GM18867 (cell line): Measurements from ENCODE around the gene ENOX1.

ENCODE experiments used
- ATAC-seq: cut with Tn5 transposase; IDR thresholded peaks from one replicate; pipeline ENCODE4 v1.9.1; 2021; ENCODE audit warnings: mild to moderate bottlenecking, moderate library complexity; ENCODE audit not compliant: unreplicated experiment

Gene ENOX1

DNA sequence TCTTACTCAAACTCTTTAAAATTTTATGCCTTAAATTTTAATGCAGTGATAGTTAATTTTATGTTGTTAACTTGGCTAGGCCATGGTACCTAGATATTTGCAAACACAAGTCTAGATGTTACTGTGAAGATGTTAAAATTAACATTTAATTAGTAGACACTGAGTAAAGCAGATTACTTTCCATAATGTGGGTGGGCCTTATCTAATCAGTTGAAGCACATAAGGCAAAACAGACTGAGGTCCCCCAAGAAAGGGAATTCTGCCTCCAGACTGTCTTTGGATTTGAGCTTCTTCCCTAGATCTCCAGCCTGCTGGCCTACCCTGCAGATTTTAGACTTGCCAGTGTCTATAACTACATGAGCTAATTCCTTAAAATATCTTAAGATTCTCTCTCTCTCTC, 294.0 kb downstream of the ENOX1 start:
- no peak for ATAC-seq

DNA sequence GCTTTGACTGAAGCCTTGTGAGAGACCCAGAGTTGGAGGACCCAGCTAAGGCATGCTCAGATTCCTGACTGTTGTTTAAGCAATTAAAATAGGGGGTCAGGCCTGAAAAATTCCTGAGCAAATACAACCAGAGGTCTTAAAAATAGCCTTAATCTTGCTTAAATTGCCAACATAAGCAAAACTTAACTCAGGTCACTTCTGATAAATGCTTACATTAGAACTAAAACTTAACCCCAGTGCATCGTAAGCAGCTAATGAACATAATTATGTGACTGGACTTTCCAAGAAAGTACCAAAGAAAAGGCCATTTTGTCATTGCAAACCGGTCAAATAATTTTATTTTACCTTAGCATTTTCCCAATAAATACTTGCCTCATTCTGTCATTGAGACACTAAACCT, 294.5 kb downstream of the ENOX1 start:
- no peak for ATAC-seq

DNA sequence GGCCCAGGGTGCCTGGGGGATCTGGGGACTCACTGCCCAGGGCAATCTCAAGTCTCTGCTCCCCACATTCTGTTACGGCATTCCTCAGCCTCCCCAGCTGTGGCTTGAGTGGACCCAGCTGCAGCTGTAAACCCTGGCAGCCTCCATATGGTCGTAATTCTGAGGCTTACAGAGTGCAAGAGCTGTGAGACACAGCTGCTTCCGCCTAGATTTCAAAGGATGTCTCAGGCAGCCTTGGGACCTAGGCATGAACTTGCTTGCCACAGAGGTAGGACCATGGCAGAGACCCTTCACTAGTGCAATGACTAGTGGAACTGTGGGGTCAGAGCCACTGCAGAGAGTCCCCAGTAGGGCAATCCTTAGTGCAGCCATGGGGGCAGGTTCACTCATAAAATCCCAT, 297.5 kb downstream of the ENOX1 start:
- no peak for ATAC-seq

DNA sequence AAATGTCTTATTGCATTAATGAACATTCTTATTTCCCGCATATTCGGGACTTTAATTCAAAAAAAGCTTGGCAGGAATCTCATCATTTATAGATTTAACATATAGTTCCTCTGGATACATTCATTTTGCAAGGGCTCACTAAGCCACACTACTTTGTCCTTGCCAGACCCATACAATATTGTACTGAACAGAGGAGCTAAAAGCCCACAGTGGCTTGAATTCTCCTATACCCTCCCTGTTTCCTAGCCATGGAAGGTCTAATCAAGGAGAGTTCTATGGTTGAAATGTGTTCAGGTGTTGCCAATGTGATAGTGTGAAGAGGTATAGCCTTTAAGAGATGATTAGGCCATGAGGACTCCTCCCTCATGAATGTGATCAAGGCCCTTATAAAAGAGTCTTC, 298.9 kb downstream of the ENOX1 start:
- no peak for ATAC-seq

DNA sequence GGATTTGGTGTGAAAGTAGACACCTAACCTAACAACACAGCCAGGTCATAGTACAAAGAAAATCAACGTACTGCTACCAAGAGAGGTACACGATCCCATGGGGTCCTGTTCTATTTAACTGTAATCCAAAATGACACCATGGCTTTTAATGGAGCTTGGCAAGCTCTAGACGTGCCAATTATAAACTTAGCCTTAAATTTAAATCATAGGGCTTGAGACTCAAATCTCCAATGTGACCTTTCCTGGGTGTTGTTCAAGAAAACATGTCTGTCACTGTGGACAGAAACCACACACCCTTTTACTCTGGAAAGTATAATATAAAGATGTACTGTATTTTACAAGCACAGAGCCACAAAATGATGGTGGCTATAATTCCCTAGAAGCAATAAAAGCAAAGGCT, 299.3 kb downstream of the ENOX1 start:
- no peak for ATAC-seq

DNA sequence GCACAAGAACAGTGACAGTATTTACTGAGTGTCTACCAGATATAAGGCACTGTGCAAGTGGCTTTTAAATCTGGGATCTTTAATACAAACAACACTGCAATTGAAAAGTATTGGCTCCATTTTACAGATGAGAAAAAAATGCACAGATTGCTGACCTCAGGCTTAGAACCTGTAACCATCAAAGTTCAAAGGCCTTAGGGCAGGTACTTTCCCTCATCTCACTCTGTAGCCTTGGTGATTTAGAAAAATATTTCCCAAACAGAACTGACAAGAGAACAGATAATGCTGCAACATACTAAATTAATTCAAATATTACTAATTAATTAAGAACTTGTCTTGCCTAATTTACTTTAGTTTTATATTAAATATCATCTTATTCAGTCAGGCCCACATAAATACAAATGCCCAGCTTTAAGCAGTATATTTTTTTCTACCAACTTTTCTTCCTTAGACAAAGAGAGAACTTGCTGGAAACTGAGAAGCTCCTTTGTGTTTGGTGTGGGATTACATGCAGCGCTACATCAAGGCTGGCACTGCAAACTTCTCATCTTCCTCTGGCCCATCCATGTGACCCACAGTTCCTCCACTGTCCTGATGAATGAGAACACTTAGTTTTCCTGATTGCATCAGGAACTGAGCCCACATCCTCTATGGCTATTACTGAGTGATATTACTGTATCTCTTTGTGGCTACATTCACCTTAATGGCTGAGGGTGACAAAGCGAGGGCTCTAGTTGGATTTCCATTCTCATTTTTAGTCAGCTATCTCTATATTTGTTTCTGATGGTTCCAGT, 302.1 kb downstream of the ENOX1 start:
- no peak for ATAC-seq

DNA sequence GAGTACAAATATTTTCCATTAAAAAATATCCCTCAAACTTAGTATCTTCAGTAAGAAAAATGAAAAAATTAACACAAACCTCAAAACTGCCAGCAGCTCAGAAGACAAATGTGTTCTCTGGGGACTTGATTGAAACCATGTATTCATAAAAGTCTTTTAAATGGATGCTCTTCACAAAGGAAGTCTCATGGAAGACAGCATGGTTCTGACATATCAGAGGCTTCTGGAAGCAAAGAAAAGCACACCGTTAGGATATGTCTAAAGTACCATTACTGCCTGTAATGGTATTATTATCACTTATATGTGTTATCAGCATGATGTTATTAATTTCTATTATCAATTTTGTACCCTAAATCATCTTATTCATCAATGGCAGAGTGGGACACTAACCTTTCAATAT, 302.8 kb downstream of the ENOX1 start:
- no peak for ATAC-seq

DNA sequence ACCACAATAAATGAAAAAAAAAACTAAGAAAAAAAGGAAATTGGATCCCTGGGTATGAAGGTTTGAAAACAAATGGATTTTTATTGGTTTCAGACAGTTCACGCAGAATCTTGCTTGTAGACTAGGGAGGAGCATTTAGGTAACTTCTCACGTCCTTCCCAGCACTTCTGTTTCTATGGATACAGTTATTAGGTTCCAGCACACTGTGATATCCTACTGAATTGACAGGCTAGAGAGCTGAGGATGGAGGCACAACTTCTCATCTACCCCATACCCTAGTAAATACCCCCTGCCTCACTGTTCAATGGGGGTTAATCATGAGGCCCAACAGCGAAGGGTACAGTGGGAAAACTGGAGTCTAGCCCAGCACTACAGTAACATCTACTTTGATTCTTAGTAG, 304.1 kb downstream of the ENOX1 start:
- no peak for ATAC-seq

DNA sequence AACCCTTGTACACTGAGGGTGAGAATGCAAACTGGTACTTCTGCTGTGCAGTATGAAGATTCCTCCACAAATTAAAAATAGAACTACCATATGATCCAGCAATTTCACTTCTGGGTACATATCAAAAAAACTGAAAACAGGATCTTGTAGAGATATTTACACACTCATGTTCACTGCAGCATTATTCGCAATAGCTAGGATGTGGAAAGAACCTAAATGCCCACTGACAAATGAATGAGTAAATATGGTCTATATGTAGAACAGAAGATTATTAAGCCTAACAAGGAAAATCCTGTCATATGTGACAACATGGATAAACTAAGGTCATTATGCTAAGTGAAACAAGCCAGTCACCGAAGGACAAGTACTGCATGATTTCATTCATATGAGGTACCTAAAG, 304.7 kb downstream of the ENOX1 start:
- ATAC-seq: no peak

DNA sequence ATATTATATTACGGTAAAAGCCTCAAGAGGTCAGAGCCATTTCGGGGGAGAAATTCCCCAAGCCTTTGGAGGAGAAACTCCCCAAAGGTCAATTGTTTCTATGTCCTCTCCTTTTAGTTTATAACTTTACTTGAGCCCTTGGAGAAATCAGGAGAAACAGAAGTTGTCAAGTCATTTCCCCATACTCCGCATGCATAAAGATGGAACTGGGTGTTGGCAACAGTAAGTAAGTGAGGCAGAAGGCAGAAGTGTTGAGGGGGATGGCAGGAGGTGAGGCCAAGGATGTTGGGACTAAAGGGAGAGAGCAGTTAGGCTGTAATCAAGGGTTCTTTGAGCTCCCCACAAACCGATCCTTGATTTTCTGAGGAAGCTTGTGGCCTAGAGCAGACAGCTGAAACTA, 307.9 kb downstream of the ENOX1 start:
- no peak for ATAC-seq

DNA sequence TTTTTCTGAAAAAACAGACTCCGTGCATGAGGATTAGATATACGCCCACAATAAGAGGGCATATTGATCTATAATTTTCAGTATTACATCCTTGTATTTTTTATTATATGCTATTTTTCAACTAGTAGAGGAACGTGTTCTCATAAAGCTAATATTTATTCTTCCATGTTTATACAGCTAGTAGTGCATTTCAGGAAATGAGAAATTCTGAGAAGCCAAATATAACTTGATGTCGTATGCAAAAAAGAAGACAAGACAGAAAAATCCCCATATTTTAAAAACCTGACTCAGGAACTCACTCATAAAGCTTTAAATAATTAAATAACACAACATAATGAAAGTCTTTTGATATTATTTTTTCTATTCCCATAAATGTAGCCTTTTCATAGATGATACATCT, 308.6 kb downstream of the ENOX1 start:
- ATAC-seq: no peak

DNA sequence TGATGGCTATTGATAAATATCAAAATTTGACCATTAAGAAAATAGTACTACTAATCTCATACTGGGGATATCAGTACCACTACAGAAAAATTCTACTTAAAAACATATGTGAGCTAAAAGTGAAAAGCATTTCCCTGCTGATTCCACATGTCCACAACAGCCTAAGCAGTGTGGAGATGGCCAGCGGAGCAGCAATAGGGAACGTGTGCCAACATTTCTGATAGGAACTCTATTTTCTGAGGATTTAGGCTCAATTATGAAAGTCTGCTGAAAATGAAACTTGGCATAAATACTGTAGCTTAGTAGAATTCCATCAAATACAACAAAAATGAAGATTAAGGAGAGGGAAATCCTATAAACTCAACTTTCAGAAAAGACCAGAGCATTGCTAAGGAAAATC, 311.6 kb downstream of the ENOX1 start:
- no peak for ATAC-seq

DNA sequence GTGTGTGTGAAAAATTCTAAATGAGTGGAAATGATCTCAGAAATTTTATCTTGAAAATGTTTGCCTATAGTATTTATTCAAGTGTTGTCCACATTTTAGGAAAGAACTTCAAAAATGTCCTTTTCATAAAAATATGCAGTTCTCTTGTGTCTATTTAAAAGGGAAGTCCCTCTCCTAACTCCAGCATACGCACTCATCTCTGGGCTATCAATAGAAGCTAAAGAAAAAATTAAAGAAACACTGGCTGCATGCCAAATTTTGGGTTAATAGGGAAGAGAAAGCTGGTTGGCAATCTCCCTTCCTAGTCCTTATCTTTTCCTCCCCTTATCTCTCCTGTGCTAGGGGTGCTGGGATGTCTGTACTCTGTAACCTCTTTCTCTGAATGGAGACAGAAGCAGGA, 313.3 kb downstream of the ENOX1 start:
- no peak for ATAC-seq

DNA sequence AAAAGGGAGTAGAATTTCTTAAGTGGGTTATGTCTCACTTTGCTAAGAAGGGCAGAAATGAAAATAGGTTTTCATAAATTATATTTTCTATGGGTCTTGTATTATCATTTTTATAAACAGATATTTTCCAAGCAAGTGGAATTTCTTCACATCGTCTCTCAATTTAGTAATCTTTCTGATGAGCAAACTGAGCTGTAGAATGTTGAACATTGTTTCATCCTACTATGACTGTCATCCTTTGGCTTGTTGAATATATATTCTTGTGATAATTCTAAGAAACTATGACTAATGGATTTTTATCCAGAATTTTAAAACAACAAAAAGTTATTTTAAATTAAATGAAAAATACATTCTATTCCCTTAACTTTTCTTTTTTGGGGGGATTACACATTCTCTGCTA, 313.8 kb downstream of the ENOX1 start:
- no peak for ATAC-seq

DNA sequence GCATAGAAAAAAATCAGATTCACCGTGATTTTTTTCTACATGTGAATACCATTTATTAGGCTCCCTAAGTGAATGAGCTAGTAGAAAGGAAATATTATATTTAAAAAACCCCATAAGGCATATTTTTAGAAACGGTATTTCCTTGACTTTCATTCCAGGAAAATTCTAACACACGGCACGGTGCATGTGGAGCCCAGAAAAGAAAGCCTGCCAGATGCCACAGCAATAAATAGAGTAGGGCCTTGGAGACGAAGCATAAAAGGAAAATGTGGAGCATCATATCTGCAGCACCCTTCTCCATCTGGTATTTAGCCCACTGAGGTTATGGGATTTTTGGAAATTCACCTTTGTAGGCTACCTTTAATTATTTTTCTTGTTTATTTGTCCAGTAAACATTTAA, 314.4 kb downstream of the ENOX1 start:
- ATAC-seq: no peak

DNA sequence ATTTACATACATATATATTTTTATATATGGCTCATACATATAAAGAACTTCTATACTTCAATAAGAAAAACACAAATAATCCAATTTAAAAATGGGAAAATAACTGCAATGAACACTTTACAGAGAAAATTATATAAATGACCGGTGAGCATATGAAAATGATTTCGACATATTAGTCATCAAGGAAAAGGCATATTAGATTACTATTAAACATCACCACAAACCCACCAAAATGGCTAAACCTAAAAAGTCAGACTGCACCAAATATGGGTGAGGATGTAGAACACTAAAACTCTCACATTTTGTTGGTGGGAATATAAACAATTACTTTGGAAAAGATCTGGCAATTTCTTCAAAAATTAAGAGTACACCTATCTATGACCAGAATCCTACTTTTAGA, 316.2 kb downstream of the ENOX1 start:
- ATAC-seq: no peak

DNA sequence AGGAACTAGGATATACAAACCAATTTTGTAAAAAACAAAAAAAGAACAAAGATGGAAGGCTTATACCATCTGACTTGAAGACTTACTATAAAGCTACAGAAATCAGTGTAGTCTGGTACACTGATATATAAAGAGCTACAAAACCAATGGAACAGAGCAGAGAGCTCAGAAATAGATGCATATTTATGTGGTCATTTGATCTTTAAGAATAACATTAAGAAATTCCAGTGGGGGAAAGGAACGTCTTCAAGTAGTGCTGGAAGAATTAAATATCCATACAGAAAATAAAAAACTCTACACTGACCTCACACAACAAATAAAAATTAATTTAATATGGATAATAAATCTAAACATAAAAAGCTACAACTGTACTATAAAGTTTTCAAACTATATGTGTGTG, 317.0 kb downstream of the ENOX1 start:
- ATAC-seq: no peak

DNA sequence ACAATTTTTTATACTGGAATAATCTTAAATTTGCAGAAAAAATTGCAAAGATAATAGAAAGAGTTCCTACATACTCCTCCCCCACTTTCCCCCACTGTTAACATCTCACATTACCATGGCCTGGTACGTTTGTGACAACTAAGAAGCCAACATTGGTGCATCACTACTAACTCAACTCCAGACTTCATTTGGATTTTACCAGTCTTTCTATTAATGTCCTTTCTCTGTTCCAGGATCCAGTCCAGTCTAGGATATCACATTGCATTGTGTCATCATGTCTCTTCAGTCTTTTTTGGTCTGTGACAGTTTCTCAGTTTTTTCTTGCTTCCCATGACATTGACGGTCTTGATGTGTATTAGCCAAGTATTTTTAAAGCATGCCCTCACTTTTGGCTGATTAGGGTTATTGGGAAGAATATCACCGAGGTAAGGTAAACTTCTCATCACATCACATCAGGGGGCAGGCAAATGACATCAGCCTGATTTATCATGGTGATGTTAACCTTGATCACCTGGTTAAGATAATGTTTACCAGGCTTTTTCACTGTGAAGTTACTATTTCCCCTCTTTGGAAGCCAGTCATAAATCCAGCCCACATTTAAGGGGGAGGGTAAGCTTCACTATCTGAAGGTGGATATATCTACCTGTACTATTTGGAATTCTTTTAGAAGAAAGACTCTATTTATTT, 322.1 kb downstream of the ENOX1 start:
- ATAC-seq: no peak

DNA sequence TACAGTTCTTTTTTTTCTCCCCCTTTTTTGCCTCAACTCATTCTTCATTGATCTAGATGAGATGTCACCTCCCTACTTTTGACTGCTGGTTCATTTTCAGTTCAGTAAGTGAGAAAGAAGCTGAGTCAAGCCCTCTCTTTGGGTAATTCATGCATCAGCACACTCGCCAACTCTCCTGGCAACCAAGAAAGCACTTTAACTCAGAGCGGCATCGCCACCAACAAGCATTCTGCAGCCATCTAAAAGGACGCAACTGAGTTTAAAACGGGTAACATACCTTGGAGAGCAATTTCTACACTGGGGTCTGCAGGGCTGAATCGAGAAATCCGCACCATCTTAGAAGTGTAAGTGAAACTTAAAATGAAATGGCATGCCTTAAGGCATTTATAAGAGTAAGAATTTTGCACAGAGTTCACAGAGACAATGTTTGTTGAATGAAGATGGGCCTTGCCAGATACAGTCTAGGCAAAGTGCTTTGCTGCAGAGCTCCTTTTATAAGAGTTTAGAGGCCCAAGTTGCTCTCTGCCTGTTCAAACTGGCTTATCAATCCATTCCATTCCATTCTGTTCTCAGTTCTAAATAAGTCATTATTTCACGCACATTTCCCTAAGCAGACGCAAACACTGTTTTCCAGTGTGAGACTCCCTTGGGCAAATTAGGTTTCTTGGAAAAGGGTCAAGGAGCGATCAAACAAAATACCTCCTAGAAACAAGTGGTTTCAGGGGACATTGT, 338.0 kb downstream of the ENOX1 start:
- ATAC-seq: no peak

DNA sequence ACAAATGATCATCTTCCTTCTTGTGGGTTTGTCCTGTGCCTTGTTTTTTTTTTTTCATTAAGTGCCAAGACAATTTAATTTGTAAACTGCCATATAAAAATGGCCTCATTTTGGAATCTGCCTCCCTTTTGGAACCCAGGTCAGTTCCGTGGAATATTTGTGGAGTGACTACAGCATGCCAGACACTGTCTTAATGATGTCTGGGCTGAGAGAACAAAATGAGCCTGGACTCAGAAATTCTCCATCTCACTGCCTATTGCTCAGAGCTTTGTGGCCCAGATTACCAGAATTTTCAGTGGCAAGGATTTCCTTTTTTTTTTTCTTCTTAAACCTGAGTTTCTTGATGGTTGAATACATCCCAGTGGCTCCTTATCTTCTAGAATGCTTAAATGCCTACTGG, 340.6 kb downstream of the ENOX1 start:
- ATAC-seq: no peak

DNA sequence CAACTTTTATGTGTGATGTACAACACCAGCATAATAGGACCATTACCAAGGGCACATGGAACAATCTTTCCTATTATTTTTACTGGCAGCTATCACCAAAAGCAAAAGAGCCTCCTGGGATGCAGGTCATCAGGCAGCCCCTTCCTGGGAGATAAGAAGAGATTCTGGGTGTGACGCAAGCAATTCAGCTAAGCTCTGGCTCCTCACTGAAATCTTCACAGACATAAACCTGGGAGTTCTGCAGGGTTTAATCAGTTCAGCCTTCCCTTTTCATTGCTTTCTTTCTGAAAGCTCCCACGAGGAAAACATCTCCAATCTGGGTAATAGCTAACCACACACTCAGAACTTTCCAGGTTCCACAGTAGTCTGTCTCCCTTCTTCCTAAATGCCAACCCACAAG, 341.1 kb downstream of the ENOX1 start:
- ATAC-seq: no peak

DNA sequence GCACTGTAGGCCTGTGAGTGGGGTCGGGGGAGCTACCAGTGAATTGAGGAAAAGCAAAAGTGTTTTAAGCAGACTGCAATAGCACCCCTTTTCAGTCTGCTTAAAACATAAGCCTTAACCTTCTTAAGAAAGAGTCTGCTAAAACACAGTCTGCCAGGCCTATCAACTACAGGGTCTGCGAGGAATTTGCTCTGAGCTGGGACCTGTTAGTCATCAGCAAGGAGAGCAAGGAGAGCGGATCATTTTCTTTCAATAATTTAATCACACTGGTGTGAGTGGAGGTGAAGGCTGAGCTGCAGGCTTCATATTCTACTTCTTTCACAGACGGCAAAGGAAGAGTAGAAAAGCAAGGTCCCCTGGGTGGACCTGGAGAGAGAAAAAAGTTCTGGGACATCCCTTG, 342.7 kb downstream of the ENOX1 start:
- ATAC-seq: no peak
